ENCODE data around the gene CCDC197. TPM values are rescaled to one million over a fixed set of nuclear protein-coding genes. Genes with fewer than 3 reads are reported as not detected.

CCDC197 gene
- total RNA-seq, 1 experiment from 2014 or later, result not detected

DNA sequence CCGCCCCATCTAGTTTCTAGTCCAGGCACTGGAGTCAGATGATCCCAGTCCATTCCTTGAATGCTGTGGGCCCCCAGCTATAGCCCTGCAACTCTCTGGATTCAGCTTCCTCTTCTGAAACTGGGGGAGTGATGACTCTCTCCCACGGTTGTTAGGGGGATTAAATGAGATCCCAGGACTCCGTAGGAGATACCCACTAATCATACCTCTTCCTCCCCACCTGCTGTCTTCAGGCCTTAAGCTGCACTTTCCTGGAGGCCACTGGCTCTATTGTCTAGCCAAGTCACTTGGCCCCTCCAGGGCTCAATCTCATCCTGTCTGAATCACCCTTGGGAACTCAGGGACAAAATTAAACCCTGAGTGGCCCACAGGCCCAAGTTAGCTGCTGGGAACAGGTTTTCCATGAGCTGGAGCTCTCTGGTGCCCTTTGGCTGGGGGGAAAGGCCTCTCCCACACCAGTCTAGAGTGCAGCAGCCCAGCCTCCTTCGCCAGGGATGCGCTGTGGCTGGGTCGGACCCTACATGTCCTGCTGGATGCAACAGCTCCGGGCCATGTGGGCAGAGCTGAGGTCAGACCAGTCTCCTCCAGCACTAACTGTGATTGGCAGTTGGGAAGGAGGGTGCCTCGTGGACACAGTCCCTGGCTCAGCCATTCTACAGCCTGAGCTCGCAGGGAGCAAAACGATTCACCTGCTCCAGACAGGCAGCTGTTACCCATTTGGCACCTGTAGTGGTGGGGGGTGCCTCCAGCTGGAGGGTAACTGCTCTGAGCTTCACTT lies 14.7 kb upstream of the CCDC197 start:
- Histone ChIP-seq H2AK5ac (ENCODE audit: insufficient read length, low read length) (no peak overlapping the region), H4K91ac (ENCODE audit: insufficient read length, low read depth, low read length) (no peak overlapping the region), H3K4me2 (ENCODE audit: insufficient read depth, insufficient read length, low read length) (no peak overlapping the region), H4K8ac (replicated peaks; ENCODE audit: insufficient read length, low read depth, low read length) (no peak overlapping the region), H4K5ac (ENCODE audit: insufficient read length, low read depth, low read length) (no peak overlapping the region), H4K20me1 (ENCODE audit: control insufficient read depth, insufficient read depth, insufficient read length) (no peaks in the 10 kb centered on the region), H3K27me3 (ENCODE audit: insufficient read depth, low read length) (no peaks in the 10 kb centered on the region), H2BK15ac (ENCODE audit: low read depth, low read length) (no peak overlapping the region), H3K4ac (ENCODE audit: low read depth, low read length) (no peak overlapping the region), H3K18ac (ENCODE audit: insufficient read length, low read depth, low read length) (no peak overlapping the region), H2BK5ac (ENCODE audit: insufficient read length, low read length) (no peak overlapping the region), H3K27ac (ENCODE audit: insufficient read length, low read depth, low read length) (no peak overlapping the region), H2AFZ (ENCODE audit: low read length) (no peak overlapping the region), H2BK120ac (ENCODE audit: low read depth, low read length, poor library complexity, severe bottlenecking) (no peak overlapping the region), H2BK12ac (ENCODE audit: insufficient read length, low read depth, low read length) (no peak overlapping the region), H3K14ac (ENCODE audit: insufficient read depth, low read length) (no peak overlapping the region), H3K23me2 (ENCODE audit: insufficient read length, low read depth, low read length, poor library complexity, severe bottlenecking) (no peaks in the 10 kb centered on the region), H3K23ac (ENCODE audit: insufficient read length, low read depth, low read length) (no peak overlapping the region), H3K79me1 (ENCODE audit: insufficient read depth, low read depth, low read length, poor library complexity, severe bottlenecking) (no peaks in the 10 kb centered on the region), H3T11ph (ENCODE audit: low read length) (no peak overlapping the region), H3K9ac (ENCODE audit: extremely low read depth, insufficient read length, low read length) (no peak overlapping the region), H3K9me3 (ENCODE audit: control insufficient read depth, low read depth, low read length) (no peaks in the 10 kb centered on the region), H3K79me2 (ENCODE audit: insufficient read depth, low read length) (no peaks in the 10 kb centered on the region), H3K4me1 (ENCODE audit: insufficient read depth, low read length) (no peaks in the 10 kb centered on the region), H2BK20ac (ENCODE audit: low read depth, low read length, poor library complexity, severe bottlenecking) (no peak overlapping the region), H3K56ac (ENCODE audit: insufficient read length, low read depth, low read length) (no peak overlapping the region)
- no peaks in the 10 kb centered on the region for H3K36me3 Mint-ChIP-seq (ENCODE audit: insufficient read depth in 1 of 3, low read depth in 3 of 3)
- no peak overlapping the region for H3K27ac Mint-ChIP-seq
- H3K9me3 Mint-ChIP-seq, result no peaks in the 10 kb centered on the region; a peak in 2 of 5 replicates
- H3K27me3 Mint-ChIP-seq (ENCODE audit: low read depth), result peaks cover 2% of the 10 kb centered on the region; the same call in 1 of the 2 replicates
- WGBS (ENCODE audit: extremely low coverage, insufficient read length, low lambda C conversion rate), result no CpG with 5 or more reads among the region's 10 CpGs
- DNase-seq, result no peak
- peaks cover 20 to 47% of the 10 kb centered on the region in 2 experiments for H3K4me1 Mint-ChIP-seq
- no peak overlapping the region for H3K4me3 Mint-ChIP-seq
- TF ChIP-seq, protein P1, sequence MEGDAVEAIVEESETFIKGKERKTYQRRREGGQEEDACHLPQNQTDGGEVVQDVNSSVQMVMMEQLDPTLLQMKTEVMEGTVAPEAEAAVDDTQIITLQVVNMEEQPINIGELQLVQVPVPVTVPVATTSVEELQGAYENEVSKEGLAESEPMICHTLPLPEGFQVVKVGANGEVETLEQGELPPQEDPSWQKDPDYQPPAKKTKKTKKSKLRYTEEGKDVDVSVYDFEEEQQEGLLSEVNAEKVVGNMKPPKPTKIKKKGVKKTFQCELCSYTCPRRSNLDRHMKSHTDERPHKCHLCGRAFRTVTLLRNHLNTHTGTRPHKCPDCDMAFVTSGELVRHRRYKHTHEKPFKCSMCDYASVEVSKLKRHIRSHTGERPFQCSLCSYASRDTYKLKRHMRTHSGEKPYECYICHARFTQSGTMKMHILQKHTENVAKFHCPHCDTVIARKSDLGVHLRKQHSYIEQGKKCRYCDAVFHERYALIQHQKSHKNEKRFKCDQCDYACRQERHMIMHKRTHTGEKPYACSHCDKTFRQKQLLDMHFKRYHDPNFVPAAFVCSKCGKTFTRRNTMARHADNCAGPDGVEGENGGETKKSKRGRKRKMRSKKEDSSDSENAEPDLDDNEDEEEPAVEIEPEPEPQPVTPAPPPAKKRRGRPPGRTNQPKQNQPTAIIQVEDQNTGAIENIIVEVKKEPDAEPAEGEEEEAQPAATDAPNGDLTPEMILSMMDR (conservative IDR thresholded peaks at IDR 0.05), result no peak

Measured in H9 (cell line).